Left renal pelvis (tissue), 4 donors: ENCODE data around the gene GALNT18. TPM values are rescaled to one million over a fixed set of nuclear protein-coding genes. Genes with fewer than 3 reads are reported as not detected.

Source experiments
- DNase-seq, 4 donors: peaks; one replicate each; pipeline ENCODE4 v3.0.0-alpha.2; 2013; ENCODE audit warnings: low read depth in 4 of 4, low spot score in 3 of 4
- polyA plus RNA-seq, 4 donors: library from polyadenylated mRNA; unstranded; fragments of 120-200 nt; gene quantifications; one replicate each; pipeline ENCODE4 v1.2.1, GENCODE V29; 2013; ENCODE audit not compliant: insufficient read length in 4 of 4

The GALNT18 gene
- polyA plus RNA-seq, 4 donors = 7.5 to 29.7 (median 23.8) TPM

DNA sequence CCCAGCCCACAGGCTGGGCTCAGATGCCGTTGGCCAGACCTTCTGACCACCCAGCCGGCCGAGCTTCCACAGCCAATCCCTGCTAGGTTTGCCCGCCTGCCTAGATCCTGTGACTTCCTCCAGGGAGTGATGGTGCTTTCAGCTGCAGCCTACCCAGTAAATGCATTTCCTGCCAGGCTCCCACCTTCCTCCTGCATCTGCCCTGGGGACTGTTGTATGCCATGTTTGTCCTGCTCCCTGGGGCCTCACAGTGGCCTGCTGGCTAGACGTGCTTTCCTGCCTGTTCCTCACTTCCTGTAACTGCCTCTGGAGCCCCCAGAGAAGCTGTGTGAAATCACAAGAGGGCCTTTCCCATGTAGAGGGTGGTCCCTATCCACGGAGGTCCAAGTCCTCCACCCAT lies 86.2 kb downstream of the GALNT18 start:
- no peak for DNase-seq

DNA sequence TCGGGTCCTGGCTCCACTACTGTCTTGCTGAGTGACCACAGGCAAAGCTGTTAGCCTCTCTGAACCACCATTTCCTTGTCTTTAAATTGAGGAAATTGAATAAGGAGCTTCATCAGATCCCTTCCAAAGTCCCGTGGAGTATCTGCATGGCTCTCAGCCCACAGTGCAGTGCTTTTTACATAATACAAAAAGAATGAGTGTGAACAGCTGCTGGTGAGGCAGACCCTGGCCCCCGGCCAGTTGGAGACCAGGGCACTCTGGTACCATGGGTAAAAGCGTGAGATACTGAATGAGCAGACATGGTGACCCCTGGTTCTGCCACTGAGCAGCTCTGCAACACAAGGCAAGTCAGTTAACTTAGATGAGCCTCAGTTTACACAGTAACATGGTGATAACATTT lies 86.8 kb downstream of the GALNT18 start:
- no peak for DNase-seq

- DNase-seq = no peak
Observed at GRCh38 chr11:11533751-11534150, 88.1 kb downstream of the GALNT18 start.

- DNase-seq = no peak
Observed at GRCh38 chr11:11533057-11533456, 88.7 kb downstream of the GALNT18 start.

GRCh38 chr11:11532574-11532973 lies 89.2 kb downstream of the GALNT18 start:
- no peak for DNase-seq

- no peak for DNase-seq
Observed at GRCh38 chr11:11531131-11531908, 90.5 kb downstream of the GALNT18 start.

- DNase-seq = no peak
Observed at GRCh38 chr11:11528986-11529385, 92.8 kb downstream of the GALNT18 start.

DNA sequence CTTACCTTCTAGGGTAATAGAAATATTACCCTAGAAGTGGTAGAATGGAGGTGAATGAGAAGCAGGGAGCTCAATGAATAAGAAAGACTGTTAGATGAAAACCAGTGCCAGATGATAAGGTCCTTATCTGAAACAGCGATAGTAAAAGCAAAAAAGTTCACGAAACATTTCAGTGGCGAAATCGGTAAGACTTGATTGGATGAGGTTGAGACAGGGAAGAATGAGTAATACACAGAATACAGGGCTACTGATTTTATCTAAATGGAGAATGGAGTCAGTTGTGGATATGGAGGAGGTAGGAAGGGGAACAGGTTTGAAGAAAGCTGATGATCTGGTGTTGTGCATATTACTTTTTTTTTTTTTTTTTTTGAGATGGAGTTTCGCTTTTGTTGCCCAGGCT lies 96.5 kb downstream of the GALNT18 start:
- no peak for DNase-seq

DNA sequence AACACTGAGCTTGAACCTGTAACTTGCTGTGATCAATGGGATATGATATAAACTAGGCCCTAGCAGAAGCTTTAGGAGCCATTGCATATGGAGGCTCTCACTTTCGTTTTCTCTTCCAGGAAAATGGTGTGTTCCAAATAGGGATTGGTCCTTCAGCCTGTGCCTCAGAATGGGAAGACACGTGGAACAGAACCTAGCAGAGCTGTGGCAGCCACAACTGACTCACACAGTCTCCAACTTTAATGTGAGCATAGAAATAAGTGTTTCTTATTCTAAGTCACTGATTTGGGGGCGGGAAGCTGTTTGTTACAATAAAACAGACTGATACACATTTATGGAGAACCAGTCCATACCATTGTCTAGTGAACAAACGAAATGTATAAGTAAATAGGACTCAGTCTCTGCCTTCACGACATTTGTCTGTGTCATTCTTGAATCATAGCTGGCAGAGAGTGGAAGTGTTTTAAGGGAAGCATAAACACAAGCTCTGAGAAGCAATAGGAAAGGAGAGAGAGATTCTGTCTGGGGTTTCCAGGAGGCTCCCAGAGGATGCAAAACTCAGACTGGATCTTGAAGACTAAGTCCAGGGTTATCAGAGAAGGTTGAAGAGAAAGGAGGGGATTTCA lies 97.3 kb downstream of the GALNT18 start:
- no peak for DNase-seq

GRCh38 chr11:11522591-11522990 lies 99.2 kb downstream of the GALNT18 start:
- DNase-seq = no peak

- DNase-seq = no peak
Observed at GRCh38 chr11:11521306-11522002, 100.4 kb downstream of the GALNT18 start.

- no peak for DNase-seq
Observed at GRCh38 chr11:11520231-11521015, 101.4 kb downstream of the GALNT18 start.

GRCh38 chr11:11519184-11519583 lies 102.6 kb downstream of the GALNT18 start:
- no peak for DNase-seq

DNA sequence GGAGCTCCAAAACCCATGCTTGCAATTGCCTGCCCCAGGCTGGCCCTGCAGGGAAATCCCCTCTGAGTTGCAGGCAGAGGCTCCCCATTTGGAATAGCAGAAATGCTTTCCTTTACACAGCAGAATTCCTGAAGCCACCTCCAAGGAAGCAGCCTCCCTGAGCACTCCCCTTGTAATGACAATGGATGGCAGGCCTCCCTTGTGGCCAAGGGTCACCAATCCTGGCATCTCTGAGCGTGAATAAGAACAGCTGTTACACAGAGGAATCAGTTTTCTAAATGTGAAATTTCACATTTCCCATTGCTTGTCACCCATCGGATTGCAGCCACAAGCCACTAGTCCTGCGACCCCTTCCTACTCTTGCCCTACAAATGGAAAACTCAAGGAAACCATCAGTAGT lies 107.6 kb downstream of the GALNT18 start:
- no peak for DNase-seq

- DNase-seq = no peak
Observed at GRCh38 chr11:11513422-11513821, 108.4 kb downstream of the GALNT18 start.

- no peak for DNase-seq
Observed at GRCh38 chr11:11512929-11513328, 108.9 kb downstream of the GALNT18 start.

- no peak for DNase-seq
Observed at GRCh38 chr11:11512502-11512901, 109.3 kb downstream of the GALNT18 start.

GRCh38 chr11:11512090-11512489 lies 109.7 kb downstream of the GALNT18 start:
- DNase-seq = no peak

DNA sequence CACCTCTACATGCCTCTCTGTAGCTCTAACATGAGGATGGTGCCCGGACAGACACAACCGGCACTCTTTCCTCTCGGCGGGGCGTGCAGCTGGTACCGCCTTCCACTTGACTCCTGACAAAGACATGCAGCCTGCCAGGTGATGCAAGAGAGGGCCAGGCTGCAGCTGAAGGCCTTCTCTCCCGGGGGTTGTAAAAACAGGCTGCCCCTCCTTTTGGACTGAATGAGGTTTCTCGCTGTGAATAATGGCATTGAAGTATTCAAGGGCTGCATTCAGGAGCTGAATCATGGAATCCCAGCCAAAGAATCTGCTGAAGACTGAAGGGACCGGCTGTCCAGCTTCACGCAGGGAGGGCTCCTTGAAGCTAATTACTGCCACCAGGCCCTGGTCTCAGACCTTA lies 110.9 kb downstream of the GALNT18 start:
- DNase-seq = no peak

GRCh38 chr11:11505692-11506091 lies 116.1 kb downstream of the GALNT18 start:
- no peak for DNase-seq

GRCh38 chr11:11505190-11505589 lies 116.6 kb downstream of the GALNT18 start:
- no peak for DNase-seq
